Pancreas (tissue), 10 donors: Measurements from ENCODE around the gene PCSK9. TPM values are rescaled to one million over a fixed set of nuclear protein-coding genes. Genes with fewer than 3 reads are reported as not detected.
"Not testable (repeated sequence)": the region's sequence is repeated elsewhere in the genome, so short reads cannot be mapped to it uniquely, and the experiment has no call there.

Experiments
- ATAC-seq, 4 donors: fragments of 200-7000 bp; cut with Tn5 transposase; one replicate each; pipeline versions ENCODE4 v1.8.0 to v1.9.1; 2020; ENCODE audit warnings: mild to moderate bottlenecking in 4 of 4, moderate library complexity in 4 of 4
- DNase-seq, 6 donors: peaks; one replicate each; pipeline ENCODE4 v3.0.0-alpha.2; 2020
- FAIRE-seq: peaks from 2 replicates; lab custom pipeline; 2012; peaks lifted over from hg19 to GRCh38; lab: Jason Lieb, UNC
- H3K27ac ChIP-seq, 4 donors: fragments of 200-600 bp; sonication (generic); 1 replicate in 3 of 4; 2 replicates in 1 of 4; pipeline versions ENCODE4 v1.5.0 to v1.8.0; 2020
- H3K27me3 ChIP-seq, 4 donors: fragments of 200-600 bp; one replicate each; pipeline ENCODE4 v1.8.0; 2021
- H3K36me3 ChIP-seq, 3 donors: fragments of 200-600 bp; sonication (generic) in 1 of 3; one replicate each; pipeline versions ENCODE4 v1.5.0 to v1.8.0; 2020 to 2021
- H3K4me1 ChIP-seq, 3 donors: fragments of 200-600 bp; one replicate each; pipeline ENCODE4 v1.8.0; 2021
- H3K4me3 ChIP-seq, 4 donors: fragments of 200-600 bp; sonication (generic) in 2 of 4; one replicate each; pipeline versions ENCODE4 v1.5.0 to v1.8.0; 2020 to 2021
- H3K9me3 ChIP-seq, 4 donors: fragments of 200-600 bp; one replicate each; pipeline ENCODE4 v1.8.0; 2021
- CTCF ChIP-seq, 4 donors: fragments of 200-600 bp; sonication (generic) in 3 of 4; IDR thresholded peaks; one replicate each; pipeline versions ENCODE4 v1.5.0 to v1.8.0; 2021; ENCODE audit warnings: antibody characterized with exemption in 4 of 4
- WGBS, 2 donors: extraction: QIAGEN DNeasy Blood & Tissue Kit; methylation state at CpG; one replicate each; pipeline ENCODE4 v1.1.7; 2013; 5-methylcytosine and 5-hydroxymethylcytosine counted together
- intact Hi-C, 3 donors: fragments of 100-400 bp; cut with DNase I; formaldehyde crosslinking; loops; one replicate each; pipeline versions ENCODE4 v1.11.1 to v1.14.2; 2022
- polyA plus RNA-seq, 2 donors: library from polyadenylated mRNA; stranded (reverse); fragments of 200-250 nt; gene quantifications; one replicate each; pipeline ENCODE4 v1.2.3, GENCODE V29; 2013
- total RNA-seq, 6 donors: library from RNA; stranded (reverse); fragmentation: NEBNext Ultra II Directional in 4 of 6; extraction: Animal tissue kit (Norgen Biotek cat#: 25700) in 4 of 6; gene quantifications; one replicate each; pipeline versions ENCODE4 v1.2.1 to v1.2.4, GENCODE V29; 2021 to 2023
- donor health status: healthy with polysubstance abuse.
- donor health status: DM: no; HTN: no; CAD: no; lungs with moderate emphysema.
- donor health status: DM: no; HTN: no; CAD: no.
- donor health status: control.
- donor health status: control.
- donor health status: Bipolar disorder and iron deficiency.
- donor health status: DM: yes; HTN: yes; CAD: no.
- donor health status: DM: no; HTN: no; CAD: no.
- donor health status: DM: no; HTN: no; CAD: no.
- donor health status: DM: yes; HTN: yes; CAD: no.

Gene PCSK9
- total and polyA plus RNA-seq, 8 donors = 0.95 to 10.1 (median 2.5) TPM

GRCh38 chr1:55021942-55022546 is 17.3 kb upstream of the PCSK9 start:
- 29 to 32% methylated on average over 15 of the region's 15 CpGs for whole genome bisulfite sequencing, 2 donors
- Histone ChIP-seq H3K9me3 (no peaks in the 10 kb centered on the region), H3K4me1 (no peaks in the 10 kb centered on the region), H3K27ac (no peak overlapping the region), H3K4me3 (no peak overlapping the region), H3K27me3 (no peaks in the 10 kb centered on the region), H3K36me3 (no peaks in the 10 kb centered on the region)
- FAIRE-seq (no peak), DNase-seq (peak; percentile 76 to 94 (median 91)), ATAC-seq (peak; percentile 100)
- intact Hi-C loops = no loop called here
- peak; percentile 80 to 82 (median 81) for TF ChIP-seq CTCF (IDR thresholded peaks at IDR 0.05)

- H3K4me1 ChIP-seq, H3K4me3 ChIP-seq, H3K27ac ChIP-seq, intact Hi-C loops, FAIRE-seq, H3K9me3 ChIP-seq, ATAC-seq, H3K27me3 ChIP-seq, H3K36me3 ChIP-seq: not testable (repeated sequence)
- DNase-seq = peak in 1 of 6 donors; percentile 21
- WGBS, 2 donors = 73 to 80% methylated on average over 8 to 9 of the region's 10 CpGs
Measured at GRCh38 chr1:55024163-55024562, 15.2 kb upstream of the PCSK9 start.

GRCh38 chr1:55026682-55027081 is 12.7 kb upstream of the PCSK9 start:
- H3K9me3 ChIP-seq, H3K27ac ChIP-seq, FAIRE-seq, intact Hi-C loops, ATAC-seq, H3K27me3 ChIP-seq, DNase-seq, H3K4me1 ChIP-seq, H3K36me3 ChIP-seq, H3K4me3 ChIP-seq: not testable (repeated sequence)
- 81 to 86% methylated on average over 3 of the region's 3 CpGs for WGBS, 2 donors

- intact Hi-C loops, H3K4me3 ChIP-seq, H3K27ac ChIP-seq, DNase-seq, H3K36me3 ChIP-seq, FAIRE-seq, H3K4me1 ChIP-seq, H3K9me3 ChIP-seq, H3K27me3 ChIP-seq, ATAC-seq: not testable (repeated sequence)
- 93 to 96% methylated on average over 5 of the region's 5 CpGs for WGBS, 2 donors
Measured at GRCh38 chr1:55031098-55031497, 8.2 kb upstream of the PCSK9 start.

DNA sequence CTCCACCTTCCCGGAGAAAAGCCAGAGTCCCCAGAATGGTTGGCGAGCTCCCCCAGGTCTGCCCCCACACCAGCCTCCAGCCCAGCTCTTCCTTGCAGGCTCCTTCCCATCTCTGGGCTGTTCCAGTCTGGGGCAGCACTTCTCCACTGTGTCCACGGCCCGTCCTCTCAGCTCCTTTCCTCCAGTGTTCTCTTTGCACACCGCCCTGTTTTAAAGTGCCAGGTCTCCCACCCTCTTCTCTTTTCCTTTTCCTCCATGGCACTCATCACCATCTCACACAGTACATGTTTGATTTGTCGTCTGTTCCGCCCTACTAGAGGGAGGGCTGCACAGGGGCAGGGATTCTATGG is 6.1 kb upstream of the PCSK9 start:
- H3K27ac ChIP-seq = no peak overlapping the region
- peak in 1 of 6 donors; percentile 11 for DNase-seq
- H3K4me3 ChIP-seq = no peak overlapping the region
- intact Hi-C loops = no loop called here
- no peak for FAIRE-seq
- WGBS, 2 donors = 76 to 89% methylated on average over 7 of the region's 7 CpGs
- no peak for TF ChIP-seq CTCF (IDR thresholded peaks at IDR 0.05)
- no peaks in the 10 kb centered on the region for H3K36me3 ChIP-seq
- no peak for ATAC-seq
- peaks cover 0 to 6% (median 0%) of the 10 kb centered on the region in 4 donors for H3K27me3 ChIP-seq
- H3K4me1 ChIP-seq = no peaks in the 10 kb centered on the region
- H3K9me3 ChIP-seq = no peaks in the 10 kb centered on the region

DNA sequence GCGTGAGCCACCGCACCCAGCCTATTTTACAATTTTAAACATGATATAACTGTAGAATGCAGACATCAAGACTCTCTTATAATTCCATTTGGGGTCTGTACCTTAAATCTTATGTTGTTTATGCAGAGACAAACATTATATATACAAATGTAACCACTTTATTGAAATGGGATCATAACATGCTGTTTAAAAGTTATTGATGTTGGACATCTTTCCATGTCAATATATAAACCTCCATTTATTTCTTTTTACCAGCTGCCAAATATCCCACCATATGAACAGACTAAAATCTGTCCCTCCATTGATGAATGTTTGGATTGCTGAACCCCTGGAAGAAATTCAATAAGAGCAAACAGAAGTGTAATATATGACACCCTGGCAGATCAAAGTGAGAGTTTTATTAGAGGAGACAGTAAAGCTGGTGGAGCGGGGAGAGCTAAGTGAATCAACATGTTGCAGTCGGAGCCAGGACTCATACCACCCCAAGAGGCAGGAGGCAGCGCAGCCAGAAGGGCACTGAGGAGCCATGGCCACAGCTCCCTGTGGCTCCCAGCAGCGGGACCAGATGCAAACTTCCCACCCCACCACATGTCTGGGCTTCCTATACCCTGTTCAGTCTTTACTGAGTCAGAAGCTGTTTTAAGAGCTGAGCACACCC is 4.7 kb upstream of the PCSK9 start:
- no peaks in the 10 kb centered on the region for H3K36me3 ChIP-seq

More for the DNA sequence above, 4.7 kb upstream of the PCSK9 start:
- TF ChIP-seq CTCF (IDR thresholded peaks at IDR 0.05) = no peak
- DNase-seq = peak in 1 of 6 donors; percentile 18
- Histone ChIP-seq H3K4me3 (no peak overlapping the region), H3K9me3 (no peaks in the 10 kb centered on the region), H3K27ac (no peak overlapping the region), H3K4me1 (no peaks in the 10 kb centered on the region), H3K27me3 (peaks cover 0 to 6% (median 0%) of the 10 kb centered on the region in 4 donors)
- intact Hi-C loops = no loop called here
- WGBS, 2 donors = 73 to 93% methylated on average over 6 of the region's 6 CpGs
- no peak for ATAC-seq
- FAIRE-seq = no peak
